ENCODE measurements around the gene EDDM3A.
"Not testable (repeated sequence)": the region's sequence is repeated elsewhere in the genome, so short reads cannot be mapped to it uniquely, and the experiment has no call there.

The EDDM3A gene

DNA sequence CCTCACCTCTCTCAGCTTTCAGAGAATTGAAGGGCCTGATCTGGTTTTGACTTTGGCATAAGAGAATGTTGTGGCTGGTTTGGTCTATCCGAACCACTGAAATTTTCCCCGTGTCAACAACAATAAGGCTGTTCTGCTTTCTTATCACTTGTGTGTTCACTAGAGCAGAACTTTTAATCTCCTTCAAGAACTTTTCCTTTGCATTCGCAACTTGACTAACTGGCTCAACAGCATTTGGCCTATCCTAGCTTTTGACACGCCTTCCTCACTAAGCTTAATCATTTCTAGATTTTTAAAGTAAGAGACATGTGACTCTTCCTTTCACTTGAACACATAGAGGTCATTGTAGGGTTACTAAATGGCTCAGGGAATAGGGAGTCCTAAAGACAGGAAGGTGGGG, 25.9 kb upstream of the EDDM3A start:
- TF ChIP-seq, protein P1, sequence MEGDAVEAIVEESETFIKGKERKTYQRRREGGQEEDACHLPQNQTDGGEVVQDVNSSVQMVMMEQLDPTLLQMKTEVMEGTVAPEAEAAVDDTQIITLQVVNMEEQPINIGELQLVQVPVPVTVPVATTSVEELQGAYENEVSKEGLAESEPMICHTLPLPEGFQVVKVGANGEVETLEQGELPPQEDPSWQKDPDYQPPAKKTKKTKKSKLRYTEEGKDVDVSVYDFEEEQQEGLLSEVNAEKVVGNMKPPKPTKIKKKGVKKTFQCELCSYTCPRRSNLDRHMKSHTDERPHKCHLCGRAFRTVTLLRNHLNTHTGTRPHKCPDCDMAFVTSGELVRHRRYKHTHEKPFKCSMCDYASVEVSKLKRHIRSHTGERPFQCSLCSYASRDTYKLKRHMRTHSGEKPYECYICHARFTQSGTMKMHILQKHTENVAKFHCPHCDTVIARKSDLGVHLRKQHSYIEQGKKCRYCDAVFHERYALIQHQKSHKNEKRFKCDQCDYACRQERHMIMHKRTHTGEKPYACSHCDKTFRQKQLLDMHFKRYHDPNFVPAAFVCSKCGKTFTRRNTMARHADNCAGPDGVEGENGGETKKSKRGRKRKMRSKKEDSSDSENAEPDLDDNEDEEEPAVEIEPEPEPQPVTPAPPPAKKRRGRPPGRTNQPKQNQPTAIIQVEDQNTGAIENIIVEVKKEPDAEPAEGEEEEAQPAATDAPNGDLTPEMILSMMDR (IDR thresholded peaks at IDR 0.05; ENCODE audit: control extremely low read depth, extremely low read depth, low read depth, missing control alignments) = no peak
- ChIA-PET CTCF (interaction anchor here (1.0 kb wide), 1 partner anchor 13 kb away, joined by 3 read pairs; no protein-coding TSS in a partner anchor), POLR2A (no interaction called here)
- no peak for DNase-seq (ENCODE audit: extremely low spot score)

DNA sequence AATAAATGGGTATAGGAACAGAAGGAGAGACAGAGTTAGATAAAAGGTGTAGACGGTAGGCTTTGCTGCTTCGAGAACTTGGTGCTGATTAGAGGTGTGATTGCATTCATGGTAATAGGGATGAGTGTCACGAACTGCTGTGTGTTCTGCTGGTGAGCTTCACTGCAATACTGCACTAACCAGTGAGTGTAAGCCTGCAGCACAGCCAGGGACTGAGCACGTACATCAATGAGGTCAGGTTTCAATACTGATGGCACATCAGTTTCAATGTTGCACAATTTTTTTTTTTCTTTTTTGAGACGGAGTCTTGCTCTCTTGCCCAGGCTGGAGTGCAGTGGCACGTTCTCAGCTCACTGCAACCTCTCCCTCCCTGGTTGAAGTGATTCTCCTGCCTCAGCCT, 24.9 kb upstream of the EDDM3A start:
- TF ChIP-seq, protein P1 (IDR thresholded peaks at IDR 0.05; ENCODE audit: control extremely low read depth, extremely low read depth, low read depth, missing control alignments) = no peak
- CTCF ChIA-PET = interaction anchor here (1.4 to 2.3 kb wide), 2 partner anchors 18 to 138 kb away, joined by 4 to 8 read pairs; no protein-coding TSS in a partner anchor
- DNase-seq (ENCODE audit: extremely low spot score) = no peak
- POLR2A ChIA-PET = no interaction called here

DNA sequence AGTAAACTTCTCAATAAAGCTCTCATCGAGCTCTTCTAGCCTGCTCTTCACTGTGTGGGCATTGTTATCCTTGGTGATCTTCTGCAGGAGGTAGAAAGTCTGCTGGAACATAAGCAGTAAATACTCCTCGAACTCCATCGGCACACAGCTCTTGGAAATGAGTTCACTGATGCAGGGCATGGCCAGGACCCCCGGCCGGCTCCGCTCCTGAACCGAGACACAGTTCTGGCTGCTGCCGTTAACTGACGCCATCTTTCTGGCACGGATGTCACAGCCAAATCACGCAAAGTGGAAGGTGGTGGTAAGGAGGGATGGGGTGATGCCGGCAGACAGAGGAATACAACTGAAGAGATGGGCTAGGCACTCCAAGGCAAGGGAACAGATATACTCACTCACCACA, 23.7 kb upstream of the EDDM3A start:
- TF ChIP-seq, protein P1 (IDR thresholded peaks at IDR 0.05; ENCODE audit: control extremely low read depth, extremely low read depth, low read depth, missing control alignments) = no peak
- CTCF ChIA-PET = interaction anchor here (1.4 to 2.3 kb wide), 4 partner anchors 13 to 136 kb away, joined by 3 to 8 read pairs (median 5); no protein-coding TSS in a partner anchor
- POLR2A ChIA-PET = no interaction called here
- DNase-seq (ENCODE audit: extremely low spot score) = no peak

DNA sequence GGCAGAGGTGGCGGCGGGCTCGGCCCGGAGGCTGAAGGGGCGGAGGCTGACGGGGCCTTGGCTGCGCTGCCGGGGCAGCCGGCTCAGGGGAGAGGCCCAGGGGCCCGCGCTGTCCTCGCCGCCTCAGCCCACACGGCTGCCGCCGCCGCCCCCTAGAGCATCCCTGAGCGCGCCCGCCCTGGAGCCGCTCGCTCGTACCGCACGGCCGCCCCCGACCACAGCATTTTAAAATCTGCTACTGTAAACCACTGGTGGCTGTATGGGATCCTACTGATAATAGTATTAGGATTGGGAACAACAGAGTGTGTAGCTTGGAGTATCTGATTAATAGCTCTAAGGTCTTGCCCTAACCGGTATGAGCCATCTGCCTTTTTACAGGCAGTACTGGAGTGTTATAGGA, 22.2 kb upstream of the EDDM3A start:
- CTCF ChIA-PET = interaction anchor here (1.4 kb wide), 1 partner anchor 52 kb away, joined by 3 read pairs; no protein-coding TSS in a partner anchor
- POLR2A ChIA-PET = no interaction called here
- TF ChIP-seq, protein P1 (IDR thresholded peaks at IDR 0.05; ENCODE audit: control extremely low read depth, extremely low read depth, low read depth, missing control alignments) = no peak
- no peak for DNase-seq (ENCODE audit: extremely low spot score)

DNA sequence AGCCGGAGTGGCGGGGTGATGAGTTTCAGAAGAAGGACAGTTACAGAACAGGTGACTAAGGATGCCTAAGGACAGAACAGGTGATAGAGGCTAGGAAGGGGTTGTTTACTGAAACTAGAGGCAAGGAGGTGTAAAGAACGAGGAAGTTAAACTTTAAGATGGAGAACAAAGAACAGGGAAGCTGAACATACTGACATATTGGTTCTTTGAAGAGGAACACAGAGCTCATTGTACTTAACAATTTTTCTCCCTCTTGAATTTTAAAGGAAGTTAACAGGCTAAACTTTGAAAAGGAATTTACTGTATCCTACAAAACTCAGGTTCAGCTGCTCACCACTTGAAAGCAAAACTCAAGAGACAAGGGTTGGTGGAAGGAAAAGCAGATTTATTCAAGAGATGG, 19.6 kb upstream of the EDDM3A start:
- DNase-seq (ENCODE audit: extremely low spot score); POLR2A ChIA-PET: not testable (repeated sequence)
- CTCF ChIA-PET = interaction anchor here (1.3 kb wide), 1 partner anchor 131 kb away, joined by 3 read pairs; no protein-coding TSS in a partner anchor

DNA sequence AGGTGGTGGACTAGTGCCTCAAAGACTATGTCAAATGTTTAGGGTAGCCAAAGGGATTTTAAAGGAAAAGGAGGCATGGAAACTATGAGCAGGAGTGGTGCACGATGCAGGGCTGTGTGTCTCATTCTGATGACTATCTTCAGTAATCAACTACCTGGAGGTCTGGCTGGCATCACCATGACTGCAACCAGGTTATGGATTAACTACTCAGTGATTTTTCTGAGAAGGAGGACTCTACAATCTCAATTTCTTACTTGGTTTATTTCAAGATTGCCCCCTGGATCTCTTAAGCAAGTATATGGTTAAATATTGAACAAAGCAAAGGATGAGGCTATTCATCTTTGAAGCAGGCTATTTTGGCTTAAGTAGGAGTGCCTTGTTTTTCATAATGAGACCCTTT, 19.2 kb upstream of the EDDM3A start:
- ChIA-PET POLR2A (no interaction called here), CTCF (interaction anchor here (1.3 kb wide), 1 partner anchor 131 kb away, joined by 3 read pairs; no protein-coding TSS in a partner anchor)
- DNase-seq (ENCODE audit: extremely low spot score) = no peak
- TF ChIP-seq, protein P1 (IDR thresholded peaks at IDR 0.05; ENCODE audit: control extremely low read depth, extremely low read depth, low read depth, missing control alignments) = no peak

DNA sequence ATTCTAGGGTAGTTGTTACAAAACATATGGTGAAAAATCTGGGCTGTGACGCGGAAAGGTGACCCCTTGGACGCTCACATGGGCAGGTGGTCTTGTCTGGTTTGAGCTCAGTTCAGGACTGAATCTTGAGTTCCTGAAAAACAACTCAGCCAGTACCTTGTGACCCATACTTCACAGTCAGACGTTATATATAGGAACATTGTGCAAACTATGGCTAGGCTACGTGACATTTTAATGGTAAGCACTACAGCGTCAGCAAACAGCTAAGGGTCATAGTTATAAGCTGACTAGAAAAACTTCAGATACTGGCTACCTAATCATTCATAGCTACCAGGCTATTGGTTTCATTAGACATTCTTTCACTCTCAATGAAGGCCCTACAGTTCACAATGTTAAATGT, 14.8 kb upstream of the EDDM3A start:
- TF ChIP-seq, protein P1 (IDR thresholded peaks at IDR 0.05; ENCODE audit: control extremely low read depth, extremely low read depth, low read depth, missing control alignments) = no peak
- CTCF ChIA-PET = interaction anchor here (1.0 to 1.7 kb wide), 5 partner anchors 8 to 240 kb away, joined by 3 to 7 read pairs (median 3); partner anchors contain the start of gene EDDM3A
- POLR2A ChIA-PET = no interaction called here
- no peak for DNase-seq (ENCODE audit: extremely low spot score)
